HG03378 (cell line): ENCODE results near the gene PAQR9.

Experiments
- ATAC-seq: cut with Tn5 transposase; IDR thresholded peaks from one replicate; pipeline ENCODE4 v1.9.1; 2021; ENCODE audit warnings: mild to moderate bottlenecking, moderate library complexity; ENCODE audit not compliant: unreplicated experiment

The PAQR9 gene

DNA sequence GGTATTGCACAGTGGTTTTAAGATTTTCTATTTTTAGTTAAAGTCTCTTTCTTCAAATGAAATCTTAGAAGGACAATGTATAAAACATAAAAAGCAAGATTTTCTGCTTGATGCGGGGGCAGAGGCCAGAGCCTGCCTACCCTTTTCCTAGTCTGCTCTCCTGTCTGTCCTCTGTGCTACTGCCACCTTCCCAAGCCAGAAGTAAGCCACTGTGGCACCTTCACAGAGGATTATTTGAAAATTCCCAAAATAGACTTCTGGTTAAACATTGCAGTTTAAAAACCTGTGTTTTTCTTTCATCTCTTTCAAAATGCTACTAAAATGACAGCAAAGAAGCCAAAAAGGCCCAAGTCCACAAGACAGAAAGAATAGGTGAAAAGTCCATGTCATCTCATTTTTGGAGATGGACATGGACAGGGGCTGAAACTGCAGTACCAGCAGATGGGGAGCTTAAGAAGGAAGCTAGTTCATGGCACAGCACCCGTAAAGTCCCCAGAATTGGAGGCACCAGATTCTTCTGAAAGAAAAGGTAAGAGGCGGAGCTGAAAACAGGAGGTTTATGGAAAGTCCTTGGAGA is 37.0 kb downstream of the PAQR9 start:
- no peak for ATAC-seq

- ATAC-seq, result no peak
Measured at GRCh38 chr3:142925140-142925539, 38.3 kb downstream of the PAQR9 start.

- ATAC-seq, result no peak
Measured at GRCh38 chr3:142923694-142924093, 39.8 kb downstream of the PAQR9 start.

DNA sequence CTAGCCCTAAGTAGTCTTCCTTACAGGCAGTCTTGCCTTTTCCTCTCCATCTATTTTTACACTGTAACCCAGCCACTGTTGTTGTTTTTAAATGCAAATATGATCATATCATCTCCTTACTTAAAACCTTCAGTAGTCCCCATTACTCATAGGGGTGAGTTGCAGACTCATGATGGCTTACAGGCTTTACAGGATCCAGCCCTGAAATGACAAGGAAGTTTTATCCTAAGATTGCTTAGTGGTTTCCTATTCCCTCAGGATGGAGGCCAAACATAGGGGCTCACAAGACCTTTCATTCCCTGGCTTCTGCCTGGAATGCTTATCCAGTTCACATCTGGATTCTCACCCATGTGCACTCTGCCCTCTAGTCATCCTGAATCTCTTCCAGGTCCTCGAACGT is 46.9 kb downstream of the PAQR9 start:
- ATAC-seq, result no peak

- no peak for ATAC-seq
Measured at GRCh38 chr3:142915636-142916035, 47.8 kb downstream of the PAQR9 start.

DNA sequence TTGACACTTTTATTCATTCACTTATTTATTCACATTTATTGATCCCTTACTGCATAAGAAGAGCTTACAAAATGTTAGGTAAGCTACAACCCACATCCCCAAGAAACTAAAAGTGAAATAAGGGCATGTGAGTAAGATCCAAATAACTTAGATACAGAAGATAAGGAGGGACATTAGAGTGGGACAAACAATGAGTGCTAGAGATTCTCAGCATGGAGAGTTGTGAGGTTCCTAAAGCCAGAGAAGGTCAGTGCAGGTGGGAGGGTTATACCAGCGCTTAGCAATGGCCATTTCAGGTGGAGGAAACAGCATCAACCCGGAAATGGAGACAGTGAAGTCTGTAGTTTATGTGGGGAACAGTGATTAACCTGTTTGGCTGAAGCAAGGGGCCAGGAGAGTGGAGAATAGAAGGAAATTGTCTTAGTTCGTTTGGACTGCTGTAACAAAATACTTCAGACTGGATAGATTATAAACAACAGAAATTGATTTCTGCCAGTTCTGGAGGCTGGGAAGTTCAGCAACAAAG is 49.1 kb downstream of the PAQR9 start:
- ATAC-seq, result no peak

DNA sequence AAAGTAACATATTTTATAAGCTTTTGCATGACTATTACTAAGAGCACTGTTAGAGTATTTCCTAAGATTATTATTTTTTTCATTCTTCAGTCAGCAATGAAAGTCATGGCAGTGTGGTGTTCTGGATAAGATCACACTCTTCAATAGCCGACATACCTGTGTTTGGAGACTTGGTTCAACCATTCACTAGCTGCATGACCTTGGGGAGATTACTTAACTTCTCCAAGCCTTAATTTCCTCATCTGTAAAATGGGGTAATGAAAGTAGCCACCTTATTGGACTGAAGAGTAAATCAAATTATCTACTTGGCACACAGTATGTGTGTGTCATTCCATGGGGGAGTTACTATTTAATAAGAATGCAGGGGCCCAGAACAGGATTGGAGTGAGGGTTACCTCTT is 50.0 kb downstream of the PAQR9 start:
- no peak for ATAC-seq

GRCh38 chr3:142912402-142913172 is 50.9 kb downstream of the PAQR9 start:
- no peak for ATAC-seq
